OCI-LY1 (cell line): ENCODE results near the gene CCK.

Experiments
- CTCF ChIP-seq: fragments of 200-600 bp; sonication (generic), shearing (Covaris generic); IDR thresholded peaks from 2 replicates; pipeline ENCODE4 v1.5.1; 2017; ENCODE audit warnings: mild to moderate bottlenecking, antibody characterized with exemption, low read length, moderate library complexity, mixed read lengths
- EZH2 ChIP-seq: fragments of 200-600 bp; sonication (generic), shearing (Covaris generic); IDR thresholded peaks from 2 replicates; pipeline ENCODE4 v1.8.0; 2017; ENCODE audit warnings: borderline replicate concordance, mixed run types, mild to moderate bottlenecking, antibody characterized with exemption, low read length, moderate library complexity, mixed read lengths

- TF ChIP-seq CTCF = no peak
- no peak for TF ChIP-seq EZH2
Observed at GRCh38 chr3:42271786-42272185, 5.8 kb upstream of the CCK start.
